Calu3 (cell line): ENCODE measurements around the gene SCAI. TPM values are rescaled to one million over a fixed set of nuclear protein-coding genes. Genes with fewer than 3 reads are reported as not detected.

Experiments
- BruUV-seq: library from RNA; stranded (reverse); fragments of 400-500 nt; replicated peaks from 2 replicates; lab custom pipeline; 2021; lab: Mats Ljungman, UMichigan
- CTCF ChIA-PET: fragments of 300-600 bp; sonication (Branson Sonifier 250); formaldehyde crosslinking; loops from one replicate; lab custom pipeline; 2022; ENCODE audit warnings: antibody characterized with exemption; lab: Charles Lee
- DNase-seq: peaks from one replicate; pipeline ENCODE4 v3.0.0; 2022
- H3K27ac Mint-ChIP-seq: one replicate; pipeline ENCODE4 v1.8.0; 2022; ENCODE audit warnings: mixed read lengths; ENCODE audit not compliant: unreplicated experiment
- H3K27me3 Mint-ChIP-seq: one replicate; pipeline ENCODE4 v1.8.0; 2022; ENCODE audit warnings: mixed read lengths; ENCODE audit not compliant: unreplicated experiment
- H3K36me3 Mint-ChIP-seq: one replicate; pipeline ENCODE4 v1.8.0; 2022; ENCODE audit warnings: mild to moderate bottlenecking, moderate library complexity, mixed read lengths; ENCODE audit not compliant: insufficient read depth, unreplicated experiment
- H3K4me1 Mint-ChIP-seq: one replicate; pipeline ENCODE4 v1.8.0; 2022; ENCODE audit warnings: mild to moderate bottlenecking, low read depth, mixed read lengths; ENCODE audit not compliant: unreplicated experiment
- H3K4me3 Mint-ChIP-seq: one replicate; pipeline ENCODE4 v1.8.0; 2022; ENCODE audit warnings: mild to moderate bottlenecking, low read depth, moderate library complexity, mixed read lengths; ENCODE audit not compliant: unreplicated experiment
- H3K9me3 Mint-ChIP-seq: one replicate; pipeline ENCODE4 v1.8.0; 2022; ENCODE audit warnings: low read depth, mixed read lengths; ENCODE audit not compliant: unreplicated experiment
- CTCF ChIP-seq: fragments of 200-600 bp; IDR thresholded peaks from one replicate; pipeline ENCODE4 v1.8.0; 2022; ENCODE audit warnings: antibody characterized with exemption; ENCODE audit not compliant: unreplicated experiment
- intact Hi-C: fragments of 100-400 bp; cut with micrococcal nuclease; formaldehyde crosslinking; loops from one replicate; pipeline ENCODE4 v1.10.0; 2022; ENCODE audit not compliant: unreplicated experiment
- total RNA-seq: library from RNA; stranded (reverse); gene quantifications from 2 replicates; pipeline ENCODE4 v1.2.3, GENCODE V29; 2022

SCAI gene
- total RNA-seq, 1 experiment from 2014 or later, result 6.4 TPM

GRCh38 chr9:125177888-125178287 lies 34.6 kb upstream of the SCAI start:
- intact Hi-C loops, result no loop called here
- H3K36me3 Mint-ChIP-seq, result no peaks in the 10 kb centered on the region
- H3K4me3 Mint-ChIP-seq, result no peak overlapping the region
- no peak overlapping the region for H3K27ac Mint-ChIP-seq
- peaks cover under 1% of the 10 kb centered on the region for H3K9me3 Mint-ChIP-seq
- TF ChIP-seq CTCF, result no peak
- no peaks in the 10 kb centered on the region for H3K27me3 Mint-ChIP-seq
- peaks cover 2% of the 10 kb centered on the region for H3K4me1 Mint-ChIP-seq
- CTCF ChIA-PET, result no interaction called here
- no TSS peak for BruUV-seq
- DNase-seq, result no peak

GRCh38 chr9:125176636-125177035 lies 33.3 kb upstream of the SCAI start:
- Mint-ChIP-seq H3K27ac (no peak overlapping the region), H3K36me3 (peaks cover 1% of the 10 kb centered on the region), H3K4me3 (no peak overlapping the region), H3K4me1 (no peaks in the 10 kb centered on the region), H3K9me3 (no peaks in the 10 kb centered on the region), H3K27me3 (no peaks in the 10 kb centered on the region)
- no TSS peak for BruUV-seq
- no peak for DNase-seq
- intact Hi-C loops, result no loop called here
- CTCF ChIA-PET, result no interaction called here
- TF ChIP-seq CTCF, result no peak

GRCh38 chr9:125172031-125172755 lies 28.9 kb upstream of the SCAI start:
- TF ChIP-seq CTCF, result no peak
- no peaks in the 10 kb centered on the region for H3K4me1 Mint-ChIP-seq
- no peak overlapping the region for H3K4me3 Mint-ChIP-seq
- H3K27ac Mint-ChIP-seq, result no peak overlapping the region
- H3K27me3 Mint-ChIP-seq, result no peaks in the 10 kb centered on the region
- no TSS peak for BruUV-seq
- peaks cover 3% of the 10 kb centered on the region for H3K36me3 Mint-ChIP-seq
- intact Hi-C loops, result no loop called here
- no peak for DNase-seq
- no peaks in the 10 kb centered on the region for H3K9me3 Mint-ChIP-seq
- CTCF ChIA-PET, result no interaction called here

GRCh38 chr9:125169895-125170294 lies 26.6 kb upstream of the SCAI start:
- TF ChIP-seq CTCF, result no peak
- Mint-ChIP-seq H3K4me1 (no peaks in the 10 kb centered on the region), H3K36me3 (peaks cover 3% of the 10 kb centered on the region), H3K9me3 (no peaks in the 10 kb centered on the region), H3K4me3 (no peak overlapping the region), H3K27ac (no peak overlapping the region), H3K27me3 (no peaks in the 10 kb centered on the region)
- no TSS peak for BruUV-seq
- CTCF ChIA-PET, result interaction anchor here (0.7 kb wide), 2 partner anchors 17 to 1643 kb away, joined by 3 to 4 read pairs; no protein-coding TSS in a partner anchor
- DNase-seq, result no peak
- intact Hi-C loops, result no loop called here
